Spinal cord (tissue), 10 donors: ENCODE data around the gene ADAMTSL3. TPM values are rescaled to one million over a fixed set of nuclear protein-coding genes. Genes with fewer than 3 reads are reported as not detected.

Experiments
- DNase-seq, 6 donors: peaks; one replicate each; pipeline versions ENCODE4 v3.0.0 to v3.0.0-alpha.2; 2013 to 2015; ENCODE audit warnings: low spot score in 6 of 6, low read depth in 4 of 6
- H3K27ac ChIP-seq: one replicate; pipeline ENCODE4 v1.5.1; 2013; ENCODE audit warnings: low read depth, low read length, control low read depth
- H3K27me3 ChIP-seq: one replicate; pipeline ENCODE4 v1.6.1; 2013; ENCODE audit warnings: low read length; ENCODE audit not compliant: control insufficient read depth, insufficient read depth
- H3K36me3 ChIP-seq: one replicate; pipeline ENCODE4 v1.6.1; 2013; ENCODE audit warnings: low read length; ENCODE audit not compliant: control insufficient read depth, insufficient read depth
- H3K4me1 ChIP-seq: one replicate; pipeline ENCODE4 v1.6.1; 2013; ENCODE audit warnings: low read length; ENCODE audit not compliant: control insufficient read depth, insufficient read depth
- H3K4me3 ChIP-seq: one replicate; pipeline ENCODE4 v1.5.1; 2013; ENCODE audit warnings: low read depth, low read length, control low read depth
- H3K9me3 ChIP-seq: one replicate; pipeline ENCODE4 v1.6.1; 2013; ENCODE audit warnings: low read length; ENCODE audit not compliant: control insufficient read depth, insufficient read depth
- WGBS: methylation state at CpG from one replicate; pipeline ENCODE4 v1.1.5; 2013; ENCODE audit warnings: missing lambda C conversion rate; ENCODE audit not compliant: insufficient coverage; 5-methylcytosine and 5-hydroxymethylcytosine counted together
- long read RNA-seq, 4 donors: transcript quantifications; one replicate each; lab custom pipeline, GENCODE V29; 2026
- polyA plus RNA-seq, 2 donors: library from polyadenylated mRNA; unstranded; fragments of 120-200 nt; gene quantifications; one replicate each; pipeline ENCODE4 v1.2.1, GENCODE V29; 2013; ENCODE audit not compliant: insufficient read length in 2 of 2
- total RNA-seq, 2 donors: library from RNA; depleted of rRNA in 1 of 2; stranded (reverse); fragments of 120-200 nt in 1 of 2; fragments of >200 nt in 1 of 2; gene quantifications; one replicate each; pipeline versions ENCODE4 v1.2.3 to v1.2.4, GENCODE V29; 2013 to 2014
- donor health status: healthy.

Gene ADAMTSL3, protein sequence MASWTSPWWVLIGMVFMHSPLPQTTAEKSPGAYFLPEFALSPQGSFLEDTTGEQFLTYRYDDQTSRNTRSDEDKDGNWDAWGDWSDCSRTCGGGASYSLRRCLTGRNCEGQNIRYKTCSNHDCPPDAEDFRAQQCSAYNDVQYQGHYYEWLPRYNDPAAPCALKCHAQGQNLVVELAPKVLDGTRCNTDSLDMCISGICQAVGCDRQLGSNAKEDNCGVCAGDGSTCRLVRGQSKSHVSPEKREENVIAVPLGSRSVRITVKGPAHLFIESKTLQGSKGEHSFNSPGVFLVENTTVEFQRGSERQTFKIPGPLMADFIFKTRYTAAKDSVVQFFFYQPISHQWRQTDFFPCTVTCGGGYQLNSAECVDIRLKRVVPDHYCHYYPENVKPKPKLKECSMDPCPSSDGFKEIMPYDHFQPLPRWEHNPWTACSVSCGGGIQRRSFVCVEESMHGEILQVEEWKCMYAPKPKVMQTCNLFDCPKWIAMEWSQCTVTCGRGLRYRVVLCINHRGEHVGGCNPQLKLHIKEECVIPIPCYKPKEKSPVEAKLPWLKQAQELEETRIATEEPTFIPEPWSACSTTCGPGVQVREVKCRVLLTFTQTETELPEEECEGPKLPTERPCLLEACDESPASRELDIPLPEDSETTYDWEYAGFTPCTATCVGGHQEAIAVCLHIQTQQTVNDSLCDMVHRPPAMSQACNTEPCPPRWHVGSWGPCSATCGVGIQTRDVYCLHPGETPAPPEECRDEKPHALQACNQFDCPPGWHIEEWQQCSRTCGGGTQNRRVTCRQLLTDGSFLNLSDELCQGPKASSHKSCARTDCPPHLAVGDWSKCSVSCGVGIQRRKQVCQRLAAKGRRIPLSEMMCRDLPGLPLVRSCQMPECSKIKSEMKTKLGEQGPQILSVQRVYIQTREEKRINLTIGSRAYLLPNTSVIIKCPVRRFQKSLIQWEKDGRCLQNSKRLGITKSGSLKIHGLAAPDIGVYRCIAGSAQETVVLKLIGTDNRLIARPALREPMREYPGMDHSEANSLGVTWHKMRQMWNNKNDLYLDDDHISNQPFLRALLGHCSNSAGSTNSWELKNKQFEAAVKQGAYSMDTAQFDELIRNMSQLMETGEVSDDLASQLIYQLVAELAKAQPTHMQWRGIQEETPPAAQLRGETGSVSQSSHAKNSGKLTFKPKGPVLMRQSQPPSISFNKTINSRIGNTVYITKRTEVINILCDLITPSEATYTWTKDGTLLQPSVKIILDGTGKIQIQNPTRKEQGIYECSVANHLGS (N-terminal part only)
- total RNA-seq: 10 to 100 TPM; 19.8 to 25.2 TPM
- polyA plus RNA-seq: 1 to 10 TPM; 3.6 to 4.3 TPM
- long read RNA-seq, donor 1: 0 reads
- long read RNA-seq, donor 2: 0 reads
- long read RNA-seq, donor 3: 0 reads
- long read RNA-seq, donor 4: 0 reads

DNA sequence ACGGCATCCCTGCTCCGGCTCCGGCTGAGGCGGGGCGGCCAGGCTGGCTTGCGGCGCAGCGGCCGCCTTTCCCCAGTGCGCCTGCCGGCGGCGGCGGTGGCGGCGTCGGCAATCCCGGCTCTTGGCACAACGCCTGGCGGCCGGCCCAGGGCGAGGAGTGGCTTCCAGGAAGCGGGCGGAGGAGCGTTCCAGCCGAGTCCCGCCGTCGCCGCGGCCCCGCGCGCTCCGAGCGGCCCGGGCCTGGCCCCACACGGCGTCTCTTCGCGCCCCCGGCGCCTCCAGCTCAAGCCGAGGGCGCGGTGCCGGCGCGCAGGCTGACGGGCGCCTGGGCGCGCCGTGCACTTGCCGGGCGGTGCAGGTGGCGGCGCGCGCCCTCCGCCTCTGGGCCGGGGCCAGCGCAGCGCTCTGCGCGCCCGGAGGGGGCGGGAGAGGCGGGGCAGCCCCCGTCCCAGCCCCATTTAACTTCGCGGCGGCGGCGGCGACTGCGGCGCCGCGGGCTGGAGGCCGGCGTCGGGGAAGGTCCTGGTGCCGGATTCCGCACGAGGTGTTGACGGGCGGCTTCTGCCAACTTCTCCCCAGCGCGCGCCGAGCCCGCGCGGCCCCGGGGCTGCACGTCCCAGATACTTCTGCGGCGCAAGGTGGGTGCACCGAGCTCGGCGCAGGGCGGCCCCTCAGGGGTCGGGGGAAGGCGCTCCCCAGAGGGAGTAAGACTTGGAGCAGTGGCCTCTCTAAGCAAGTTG, at the start of gene ADAMTSL3:
ADAMTSL3 (plus strand) TSS at position 485 of the 740 bp plus-strand sequence. CDS start 1,639 bp downstream, outside the sequence.
- Histone ChIP-seq H3K27me3 (peaks cover 30% of the 10 kb centered on the region), H3K4me3 (peak within 1 kb of the TSS; percentile 59), H3K36me3 (no peaks in the 10 kb centered on the region), H3K4me1 (peaks cover 21% of the 10 kb centered on the region), H3K9me3 (no peaks in the 10 kb centered on the region), H3K27ac (no peak within 1 kb of the TSS)
- WGBS: under 1% methylated on average over 105 of the region's 105 CpGs
- DNase-seq: peak in 5 of 6 donors; percentile 29 to 89 (median 45)

DNA sequence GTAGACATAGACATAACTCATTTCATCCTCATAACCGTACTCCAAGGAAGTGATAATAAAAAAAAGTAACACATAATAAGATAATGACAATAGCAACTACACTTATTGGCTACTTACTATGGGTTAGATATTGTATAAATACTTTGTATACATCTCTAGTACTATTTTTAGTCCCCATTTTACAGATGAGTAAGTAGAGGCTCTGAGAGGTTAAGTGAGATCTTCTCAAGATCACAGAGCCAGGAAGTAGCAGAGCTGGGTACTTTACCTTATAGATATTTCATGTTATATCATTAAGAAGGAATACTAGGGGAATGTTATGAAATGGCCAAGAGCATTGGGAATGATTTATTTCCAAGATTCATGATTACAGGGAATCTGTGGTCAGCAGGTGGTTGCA, 49.4 kb upstream of the ADAMTSL3 start:
- H3K36me3 ChIP-seq: no peaks in the 10 kb centered on the region
- H3K4me3 ChIP-seq: no peak overlapping the region
- WGBS: no CpG with 5 or more reads among the region's 1 CpG
- H3K27me3 ChIP-seq: no peaks in the 10 kb centered on the region
- H3K4me1 ChIP-seq: no peaks in the 10 kb centered on the region
- H3K27ac ChIP-seq: no peak overlapping the region
- H3K9me3 ChIP-seq: no peaks in the 10 kb centered on the region
- DNase-seq: no peak

DNA sequence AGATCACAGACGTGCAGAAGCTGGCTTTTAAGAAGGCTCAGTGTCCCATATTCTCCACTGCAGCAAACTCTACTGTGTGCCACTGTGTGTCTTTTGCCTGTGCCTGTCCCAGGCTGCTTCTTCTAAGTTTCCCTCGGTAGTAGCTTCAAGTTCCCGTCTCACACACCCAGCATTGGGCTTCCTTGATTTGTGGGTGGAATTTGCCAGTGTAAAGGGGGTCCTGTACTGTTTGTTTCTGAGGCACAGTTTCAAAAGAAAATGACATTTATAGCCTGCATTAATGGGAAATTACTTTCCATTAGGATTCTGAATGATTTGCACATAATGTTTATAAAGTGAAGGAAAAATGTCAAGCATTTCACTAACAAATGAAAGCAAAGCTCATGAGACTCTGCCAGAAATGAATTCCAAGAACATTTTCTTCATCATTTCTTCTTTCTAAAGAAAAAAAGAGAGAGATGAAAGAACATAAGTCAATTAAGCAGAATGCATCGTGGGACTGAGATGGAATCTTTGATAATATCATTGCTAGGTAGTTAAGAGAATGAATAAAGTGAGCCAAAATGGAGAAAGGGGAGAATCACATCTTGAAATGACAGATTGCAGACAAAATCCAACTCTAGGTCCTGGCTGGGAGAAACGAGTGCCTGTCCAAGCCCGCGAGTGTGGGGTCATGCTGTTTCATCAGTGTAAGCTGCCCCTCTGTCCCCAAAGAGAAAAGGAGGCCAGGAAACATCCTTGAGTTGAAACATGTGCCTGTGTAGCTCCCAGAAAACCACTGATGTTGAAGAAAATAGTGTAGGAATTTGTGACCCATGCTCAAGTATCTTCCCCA, 48.6 kb upstream of the ADAMTSL3 start:
- Histone ChIP-seq H3K9me3 (no peaks in the 10 kb centered on the region), H3K4me1 (no peaks in the 10 kb centered on the region), H3K36me3 (no peaks in the 10 kb centered on the region), H3K27me3 (no peaks in the 10 kb centered on the region), H3K27ac (no peak overlapping the region), H3K4me3 (no peak overlapping the region)
- DNase-seq: peak in 1 of 6 donors; percentile 5
- WGBS: 71% methylated on average over 5 of the region's 7 CpGs

DNA sequence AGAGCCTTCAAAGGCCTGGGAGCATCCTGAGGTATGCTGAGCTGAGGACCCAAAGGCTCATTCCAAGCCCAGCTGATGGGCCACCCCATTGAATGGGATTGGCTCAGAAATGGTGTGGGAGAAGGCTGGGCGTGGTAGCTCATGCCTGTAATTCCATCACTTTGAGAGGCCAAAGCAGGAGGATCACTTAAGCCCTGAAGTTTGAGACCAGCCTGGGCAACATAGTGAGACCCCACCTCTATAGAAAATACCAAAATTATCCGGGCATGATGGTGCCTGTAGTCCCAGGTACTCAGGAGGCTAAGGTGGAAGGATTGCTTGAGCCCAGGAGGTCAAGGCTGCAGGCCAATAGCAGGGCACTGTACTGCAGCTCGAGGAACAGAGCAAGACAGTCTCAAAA, 43.8 kb upstream of the ADAMTSL3 start:
- Histone ChIP-seq H3K27ac (no peak overlapping the region), H3K36me3 (peaks cover 3% of the 10 kb centered on the region), H3K4me3 (no peak overlapping the region), H3K9me3 (no peaks in the 10 kb centered on the region), H3K27me3 (no peaks in the 10 kb centered on the region), H3K4me1 (no peaks in the 10 kb centered on the region)
- WGBS: 90% methylated on average over 2 of the region's 3 CpGs
- no peak for DNase-seq

DNA sequence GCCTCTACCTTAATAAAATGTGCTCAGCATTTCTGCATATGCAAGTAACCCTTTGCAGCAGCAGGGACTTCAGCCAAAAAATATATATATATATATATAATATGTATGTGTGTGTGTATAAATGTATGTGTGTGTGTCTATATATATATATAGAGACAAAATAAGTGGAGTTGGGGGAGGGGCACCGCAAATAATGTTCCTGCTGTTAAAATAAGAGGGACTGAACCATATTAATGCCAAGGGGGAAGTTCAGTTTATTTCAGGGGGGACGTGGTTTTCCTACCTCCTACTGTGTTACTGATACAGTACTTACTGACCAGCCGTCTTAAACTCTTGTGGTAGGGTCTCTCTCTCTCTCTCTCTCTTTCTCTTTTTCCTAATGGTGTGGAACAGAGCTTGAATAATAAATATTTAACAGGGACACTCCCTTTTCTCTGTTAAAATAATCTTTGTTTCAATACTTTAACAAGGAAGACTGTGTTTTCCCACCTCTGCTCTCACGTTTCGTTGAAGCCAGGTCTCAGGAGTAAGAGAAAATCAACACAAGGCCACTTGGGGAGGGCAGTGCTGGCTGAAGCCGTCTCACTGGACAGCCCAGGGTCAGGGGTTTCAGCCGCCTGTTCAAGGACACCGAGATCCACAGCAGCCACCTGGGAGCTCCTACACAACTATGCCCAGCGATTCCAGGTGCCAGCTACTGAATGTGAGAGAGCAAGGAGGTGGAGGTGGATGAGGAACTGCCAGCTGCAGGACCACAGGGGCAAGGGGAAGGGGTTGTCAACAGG, 42.8 kb upstream of the ADAMTSL3 start:
- WGBS: 88% methylated on average over 6 of the region's 9 CpGs
- H3K9me3 ChIP-seq: no peaks in the 10 kb centered on the region
- no peaks in the 10 kb centered on the region for H3K27me3 ChIP-seq
- H3K4me3 ChIP-seq: no peak overlapping the region
- peaks cover 3% of the 10 kb centered on the region for H3K36me3 ChIP-seq
- no peak overlapping the region for H3K27ac ChIP-seq
- no peak for DNase-seq
- no peaks in the 10 kb centered on the region for H3K4me1 ChIP-seq

DNA sequence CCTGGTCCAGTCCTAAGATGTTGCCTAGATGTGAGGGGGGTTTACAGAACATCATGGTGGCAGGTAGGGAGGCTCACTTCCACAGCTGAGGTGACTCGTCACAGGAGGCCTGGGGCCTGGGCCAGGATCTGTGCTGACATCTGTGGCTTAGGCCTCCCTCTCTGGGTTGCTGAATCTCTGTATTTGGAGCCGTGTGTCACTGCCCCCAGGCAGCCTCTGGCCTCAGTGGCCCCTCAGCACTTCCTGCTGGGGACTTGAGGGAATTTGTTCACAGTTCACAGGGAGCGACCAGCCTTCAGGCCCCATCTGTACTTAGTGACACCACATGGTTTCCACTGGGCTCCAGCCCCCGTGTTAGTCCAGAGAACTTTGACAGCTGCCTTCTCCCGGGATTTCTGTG, 41.7 kb upstream of the ADAMTSL3 start:
- no peaks in the 10 kb centered on the region for H3K27me3 ChIP-seq
- peaks cover 3% of the 10 kb centered on the region for H3K36me3 ChIP-seq
- no peaks in the 10 kb centered on the region for H3K9me3 ChIP-seq
- no peak for DNase-seq
- H3K4me3 ChIP-seq: no peak overlapping the region
- no peaks in the 10 kb centered on the region for H3K4me1 ChIP-seq
- 91% methylated on average over 5 of the region's 5 CpGs for WGBS
- no peak overlapping the region for H3K27ac ChIP-seq

DNA sequence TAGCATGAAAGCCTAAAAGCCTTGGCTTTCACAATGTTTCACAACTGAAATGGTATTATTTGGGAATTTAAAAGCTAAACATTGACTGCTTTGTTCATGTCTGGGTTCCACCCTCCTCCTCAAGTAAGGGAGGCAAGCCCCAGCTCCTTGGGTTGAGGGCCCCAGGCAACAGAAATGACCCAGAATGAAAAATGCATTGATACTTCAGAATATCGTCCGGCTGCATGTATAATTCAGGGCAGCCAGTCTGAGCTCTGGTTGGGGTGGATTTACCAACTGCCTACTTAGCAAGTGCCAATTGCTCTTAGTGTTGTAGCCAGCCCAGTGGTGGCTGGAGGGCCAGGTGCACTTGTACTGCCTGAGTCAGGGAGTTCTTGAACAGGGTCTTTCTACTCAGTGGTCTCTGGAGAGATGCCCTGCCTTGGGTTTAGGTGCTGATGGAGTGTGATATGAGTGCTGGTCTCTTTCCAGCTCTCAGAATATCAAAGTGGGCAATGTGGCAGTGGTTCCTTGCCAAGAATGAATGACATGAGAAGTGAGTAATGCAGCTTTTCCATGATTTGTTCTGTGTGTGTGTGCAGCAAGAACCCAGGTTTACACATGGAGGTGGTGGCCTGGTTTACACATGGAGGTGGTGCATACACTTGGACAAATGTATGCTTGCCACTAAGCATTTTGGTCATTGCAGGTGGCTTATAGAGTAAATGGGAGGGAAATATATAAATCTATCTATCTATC, 40.9 kb upstream of the ADAMTSL3 start:
- Histone ChIP-seq H3K9me3 (no peaks in the 10 kb centered on the region), H3K27me3 (no peaks in the 10 kb centered on the region), H3K27ac (no peak overlapping the region), H3K4me1 (no peaks in the 10 kb centered on the region), H3K36me3 (peaks cover 5% of the 10 kb centered on the region), H3K4me3 (no peak overlapping the region)
- WGBS: 88% methylated on average over 2 of the region's 2 CpGs
- DNase-seq: peak in 1 of 6 donors; percentile 33
